IMR-90 (cell line): ENCODE data around the gene NAGK.

ENCODE experiments used
- BHLHE40 ChIP-seq: fragments of 150-350 bp; IDR thresholded peaks from 2 replicates; pipeline ENCODE4 v1.6.1; 2016; ENCODE audit warnings: mild to moderate bottlenecking, low read depth, low read length
- CEBPB ChIP-seq: IDR thresholded peaks from 2 replicates; pipeline ENCODE4 v1.6.1; 2012; ENCODE audit warnings: low read depth, low read length, improper control_type of control experiment
- CHD1 ChIP-seq: IDR thresholded peaks from 2 replicates; pipeline ENCODE4 v1.6.1; 2012; ENCODE audit warnings: low read depth, low read length, improper control_type of control experiment
- MAFK ChIP-seq: IDR thresholded peaks from 2 replicates; pipeline ENCODE4 v1.6.1; 2012; ENCODE audit warnings: low read depth, low read length, improper control_type of control experiment
- MAZ ChIP-seq: IDR thresholded peaks from 2 replicates; pipeline ENCODE4 v1.6.1; 2012; ENCODE audit warnings: low read depth, mild to moderate bottlenecking, low read length, improper control_type of control experiment, moderate library complexity, borderline replicate concordance
- MXI1 ChIP-seq: IDR thresholded peaks from 2 replicates; pipeline ENCODE4 v1.6.1; 2012; ENCODE audit warnings: low read depth, mild to moderate bottlenecking, low read length, moderate library complexity, borderline replicate concordance
- POLR2A ChIP-seq: IDR thresholded peaks from 2 replicates; pipeline ENCODE4 v1.6.1; 2012; ENCODE audit warnings: mild to moderate bottlenecking, low read depth, low read length
- RCOR1 ChIP-seq: IDR thresholded peaks from 2 replicates; pipeline ENCODE4 v1.6.1; 2012; ENCODE audit warnings: mild to moderate bottlenecking, low read length, improper control_type of control experiment; ENCODE audit not compliant: insufficient replicate concordance
- TF ChIP-seq, protein P1 (sequence below): conservative IDR thresholded peaks from 2 replicates; pipeline ENCODE4 v1.5.1; 2012; ENCODE audit warnings: mild to moderate bottlenecking, low read depth, low read length, improper control_type of control experiment
- TF ChIP-seq, protein P2 (sequence below): fragments of 150-350 bp; IDR thresholded peaks from 2 replicates; pipeline ENCODE4 v1.6.1; 2016; ENCODE audit warnings: low read depth, mild to moderate bottlenecking, low read length, moderate library complexity, borderline replicate concordance
- TF ChIP-seq, protein P3 (sequence below): fragments of 150-350 bp; IDR thresholded peaks from 2 replicates; pipeline ENCODE4 v1.6.1; 2017; ENCODE audit warnings: mild to moderate bottlenecking, antibody characterized with exemption, low read length, low read depth

DNA sequence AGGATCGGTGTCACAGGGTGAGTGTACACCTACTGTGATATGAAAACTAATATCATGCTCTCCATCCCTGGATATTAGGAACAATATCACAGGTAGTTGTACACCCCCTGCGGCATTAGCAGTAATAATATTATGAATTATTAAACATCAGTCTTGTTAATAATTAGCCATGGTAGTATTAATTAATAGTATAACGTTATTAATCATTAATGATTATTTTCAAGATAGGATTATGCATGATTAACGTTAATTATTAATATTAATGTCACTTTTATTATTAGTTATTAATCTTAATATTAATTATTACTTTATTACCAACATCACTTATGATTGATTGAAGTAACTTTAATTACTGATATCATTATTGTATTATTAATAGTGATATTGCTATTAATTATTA, 26.2 kb upstream of the NAGK start:
- TF ChIP-seq RCOR1 (no peak), MAZ (no peak), CEBPB (no peak), POLR2A (no peak), MXI1 (no peak), MAFK (no peak), BHLHE40 (no peak), CHD1 (no peak)
- TF ChIP-seq, protein P1, sequence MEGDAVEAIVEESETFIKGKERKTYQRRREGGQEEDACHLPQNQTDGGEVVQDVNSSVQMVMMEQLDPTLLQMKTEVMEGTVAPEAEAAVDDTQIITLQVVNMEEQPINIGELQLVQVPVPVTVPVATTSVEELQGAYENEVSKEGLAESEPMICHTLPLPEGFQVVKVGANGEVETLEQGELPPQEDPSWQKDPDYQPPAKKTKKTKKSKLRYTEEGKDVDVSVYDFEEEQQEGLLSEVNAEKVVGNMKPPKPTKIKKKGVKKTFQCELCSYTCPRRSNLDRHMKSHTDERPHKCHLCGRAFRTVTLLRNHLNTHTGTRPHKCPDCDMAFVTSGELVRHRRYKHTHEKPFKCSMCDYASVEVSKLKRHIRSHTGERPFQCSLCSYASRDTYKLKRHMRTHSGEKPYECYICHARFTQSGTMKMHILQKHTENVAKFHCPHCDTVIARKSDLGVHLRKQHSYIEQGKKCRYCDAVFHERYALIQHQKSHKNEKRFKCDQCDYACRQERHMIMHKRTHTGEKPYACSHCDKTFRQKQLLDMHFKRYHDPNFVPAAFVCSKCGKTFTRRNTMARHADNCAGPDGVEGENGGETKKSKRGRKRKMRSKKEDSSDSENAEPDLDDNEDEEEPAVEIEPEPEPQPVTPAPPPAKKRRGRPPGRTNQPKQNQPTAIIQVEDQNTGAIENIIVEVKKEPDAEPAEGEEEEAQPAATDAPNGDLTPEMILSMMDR, result no peak
- TF ChIP-seq, protein P2, sequence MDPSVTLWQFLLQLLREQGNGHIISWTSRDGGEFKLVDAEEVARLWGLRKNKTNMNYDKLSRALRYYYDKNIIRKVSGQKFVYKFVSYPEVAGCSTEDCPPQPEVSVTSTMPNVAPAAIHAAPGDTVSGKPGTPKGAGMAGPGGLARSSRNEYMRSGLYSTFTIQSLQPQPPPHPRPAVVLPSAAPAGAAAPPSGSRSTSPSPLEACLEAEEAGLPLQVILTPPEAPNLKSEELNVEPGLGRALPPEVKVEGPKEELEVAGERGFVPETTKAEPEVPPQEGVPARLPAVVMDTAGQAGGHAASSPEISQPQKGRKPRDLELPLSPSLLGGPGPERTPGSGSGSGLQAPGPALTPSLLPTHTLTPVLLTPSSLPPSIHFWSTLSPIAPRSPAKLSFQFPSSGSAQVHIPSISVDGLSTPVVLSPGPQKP, result no peak
- TF ChIP-seq, protein P3, sequence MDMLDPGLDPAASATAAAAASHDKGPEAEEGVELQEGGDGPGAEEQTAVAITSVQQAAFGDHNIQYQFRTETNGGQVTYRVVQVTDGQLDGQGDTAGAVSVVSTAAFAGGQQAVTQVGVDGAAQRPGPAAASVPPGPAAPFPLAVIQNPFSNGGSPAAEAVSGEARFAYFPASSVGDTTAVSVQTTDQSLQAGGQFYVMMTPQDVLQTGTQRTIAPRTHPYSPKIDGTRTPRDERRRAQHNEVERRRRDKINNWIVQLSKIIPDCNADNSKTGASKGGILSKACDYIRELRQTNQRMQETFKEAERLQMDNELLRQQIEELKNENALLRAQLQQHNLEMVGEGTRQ, result no peak
